SK-N-SH treated with all-trans-retinoic acid at 6 μM for 48 hours (cell line): ENCODE data around the gene LEAP2.

Experiments
- BACH2 ChIP-seq: fragments of 250-450 bp; sonication (Bioruptor Pico); IDR thresholded peaks from 2 replicates; pipeline ENCODE4 v1.9.0; 2021; ENCODE audit warnings: mild to moderate bottlenecking, borderline replicate concordance
- CSDC2 ChIP-seq: fragments of 250-450 bp; sonication (Bioruptor Pico); IDR thresholded peaks from 2 replicates; pipeline ENCODE4 v1.5.0; 2020; ENCODE audit warnings: mild to moderate bottlenecking, moderate library complexity
- ESRRG ChIP-seq: fragments of 250-450 bp; sonication (Bioruptor Pico); IDR thresholded peaks from 2 replicates; pipeline ENCODE4 v1.6.1; 2021; ENCODE audit warnings: mild to moderate bottlenecking
- GLIS3 ChIP-seq: fragments of 250-450 bp; sonication (Bioruptor Pico); IDR thresholded peaks from 2 replicates; pipeline ENCODE4 v1.5.0; 2020; ENCODE audit warnings: mild to moderate bottlenecking, moderate library complexity
- PATZ1 ChIP-seq: fragments of 250-450 bp; sonication (Bioruptor Pico); IDR thresholded peaks from 2 replicates; pipeline ENCODE4 v1.8.0; 2020; ENCODE audit warnings: mild to moderate bottlenecking, moderate library complexity, borderline replicate concordance
- SNAI2 ChIP-seq: fragments of 250-450 bp; sonication (Bioruptor Pico); IDR thresholded peaks from 2 replicates; pipeline ENCODE4 v1.5.0; 2020; ENCODE audit warnings: mild to moderate bottlenecking, moderate library complexity
- TSHZ2 ChIP-seq: fragments of 250-450 bp; sonication (Bioruptor Pico); IDR thresholded peaks from 2 replicates; pipeline ENCODE4 v1.5.0; 2020; ENCODE audit warnings: mild to moderate bottlenecking, moderate library complexity
- ZC3H10 ChIP-seq: fragments of 250-450 bp; sonication (Bioruptor Pico); IDR thresholded peaks from 2 replicates; pipeline ENCODE4 v1.5.1; 2021; ENCODE audit warnings: mild to moderate bottlenecking, moderate library complexity
- ZFP3 ChIP-seq: fragments of 250-450 bp; sonication (Bioruptor Pico); IDR thresholded peaks from 2 replicates; pipeline ENCODE4 v1.5.0; 2020; ENCODE audit warnings: mild to moderate bottlenecking, moderate library complexity
- ZFP30 ChIP-seq: fragments of 450-650 bp; formaldehyde crosslinking; IDR thresholded peaks from 2 replicates; pipeline ENCODE4 v1.5.0; 2022; ENCODE audit warnings: mild to moderate bottlenecking, moderate library complexity
- ZNF565 ChIP-seq: fragments of 450-650 bp; formaldehyde crosslinking; conservative IDR thresholded peaks from 2 replicates; pipeline ENCODE4 v1.5.0; 2020; ENCODE audit warnings: low read depth, mild to moderate bottlenecking, moderate library complexity
- ZNF8 ChIP-seq: fragments of 450-650 bp; formaldehyde crosslinking; IDR thresholded peaks from 2 replicates; pipeline ENCODE4 v1.5.0; 2020; ENCODE audit warnings: mild to moderate bottlenecking, moderate library complexity

- TF ChIP-seq PATZ1 (CRISPR knock-in tag) (no peak), BACH2 (CRISPR knock-in tag) (no peak), ZFP30 (CRISPR knock-in tag) (no peak), GLIS3 (CRISPR knock-in tag) (no peak), ZFP3 (no peak), ZC3H10 (no peak), TSHZ2 (CRISPR knock-in tag) (no peak), CSDC2 (CRISPR knock-in tag) (no peak), ZNF565 (CRISPR knock-in tag) (no peak), ZNF8 (CRISPR knock-in tag) (no peak), SNAI2 (CRISPR knock-in tag) (no peak), ESRRG (CRISPR knock-in tag) (no peak)
Observed at GRCh38 chr5:132896685-132897084, 23.2 kb downstream of the LEAP2 start.
